WTC11 (cell line): ENCODE results near the gene NAA11. TPM values are rescaled to one million over a fixed set of nuclear protein-coding genes. Genes with fewer than 3 reads are reported as not detected.

Source experiments
- ATAC-seq: fragments of 200-7000 bp; cut with Tn5 transposase; 2 replicates; pipeline ENCODE4 v1.10.0; 2021; ENCODE audit warnings: mild to moderate bottlenecking, moderate library complexity
- CTCF ChIA-PET: fragments of 300-600 bp; sonication (Branson Sonifier 250); formaldehyde crosslinking; loops from one replicate; lab custom pipeline; 2021; ENCODE audit warnings: antibody characterized with exemption; lab: Charles Lee
- POLR2A ChIA-PET: fragments of 350-600 bp; sonication (Branson Sonifier 250); formaldehyde crosslinking; loops from one replicate; lab custom pipeline; 2021; ENCODE audit warnings: antibody characterized with exemption; lab: Charles Lee
- DNase-seq: peaks from one replicate; pipeline ENCODE4 v3.0.0; 2021; ENCODE audit warnings: low spot score
- H3K27ac Mint-ChIP-seq: 2 replicates; pipeline ENCODE4 v1.8.0; 2021; ENCODE audit warnings: mixed read lengths
- H3K27me3 Mint-ChIP-seq: 2 replicates; pipeline ENCODE4 v1.8.0; 2021; ENCODE audit warnings: low read depth, mild to moderate bottlenecking, moderate library complexity, mixed read lengths
- H3K36me3 Mint-ChIP-seq: 2 replicates; pipeline ENCODE4 v1.8.0; 2021; ENCODE audit warnings: mixed read lengths
- H3K4me1 Mint-ChIP-seq: 2 replicates; pipeline ENCODE4 v1.8.0; 2022; ENCODE audit warnings: mixed read lengths
- H3K4me3 Mint-ChIP-seq: 2 replicates; pipeline ENCODE4 v1.8.0; 2021; ENCODE audit warnings: mild to moderate bottlenecking, moderate library complexity, mixed read lengths
- H3K9me3 Mint-ChIP-seq: 2 replicates; pipeline ENCODE4 v1.8.0; 2021; ENCODE audit warnings: mixed read lengths
- CBFB ChIP-seq: sonication (generic); formaldehyde crosslinking; IDR thresholded peaks from 2 replicates; pipeline ENCODE4 v1.8.1; 2022; ENCODE audit warnings: mild to moderate bottlenecking, low read depth, missing genetic modification reagents
- CREB1 ChIP-seq: sonication (generic); formaldehyde crosslinking; IDR thresholded peaks from 2 replicates; pipeline ENCODE4 v1.8.0; 2023; ENCODE audit warnings: mild to moderate bottlenecking, missing genetic modification reagents
- CREM ChIP-seq: sonication (generic); formaldehyde crosslinking; IDR thresholded peaks from 2 replicates; pipeline ENCODE4 v1.8.1; 2022; ENCODE audit warnings: mild to moderate bottlenecking, missing genetic modification reagents, moderate library complexity
- ESRRA ChIP-seq: sonication (generic); formaldehyde crosslinking; IDR thresholded peaks from 2 replicates; pipeline ENCODE4 v1.8.1; 2022; ENCODE audit warnings: mild to moderate bottlenecking, missing genetic modification reagents, borderline replicate concordance
- ETV6 ChIP-seq: sonication (generic); formaldehyde crosslinking; IDR thresholded peaks from 2 replicates; pipeline ENCODE4 v1.8.1; 2022; ENCODE audit warnings: mild to moderate bottlenecking, missing genetic modification reagents
- FOXK1 ChIP-seq: sonication (generic); formaldehyde crosslinking; IDR thresholded peaks from 2 replicates; pipeline ENCODE4 v1.8.0; 2022; ENCODE audit warnings: mild to moderate bottlenecking, moderate library complexity, missing genetic modification reagents
- FOXP4 ChIP-seq: sonication (generic); formaldehyde crosslinking; IDR thresholded peaks from 2 replicates; pipeline ENCODE4 v1.8.0; 2022; ENCODE audit warnings: mild to moderate bottlenecking, missing genetic modification reagents
- IRF2 ChIP-seq: sonication (generic); formaldehyde crosslinking; IDR thresholded peaks from 2 replicates; pipeline ENCODE4 v1.8.0; 2022; ENCODE audit warnings: low read depth, missing genetic modification reagents, borderline replicate concordance
- MLX ChIP-seq: sonication (generic); formaldehyde crosslinking; IDR thresholded peaks from 2 replicates; pipeline ENCODE4 v1.8.1; 2023; ENCODE audit warnings: mild to moderate bottlenecking, missing genetic modification reagents, moderate library complexity
- MXD4 ChIP-seq: fragments of 250-450 bp; sonication (Bioruptor Pico); IDR thresholded peaks from 2 replicates; pipeline ENCODE4 v1.8.0; 2021; ENCODE audit warnings: mild to moderate bottlenecking, moderate library complexity, borderline replicate concordance
- SMAD4 ChIP-seq: sonication (generic); formaldehyde crosslinking; IDR thresholded peaks from 2 replicates; pipeline ENCODE4 v1.8.0; 2022; ENCODE audit warnings: mild to moderate bottlenecking, missing genetic modification reagents
- TEAD1 ChIP-seq: sonication (generic); formaldehyde crosslinking; IDR thresholded peaks from 2 replicates; pipeline ENCODE4 v1.8.0; 2022; ENCODE audit warnings: mild to moderate bottlenecking, missing genetic modification reagents
- TP53 ChIP-seq: sonication (generic); formaldehyde crosslinking; IDR thresholded peaks from 2 replicates; pipeline ENCODE4 v1.8.1; 2023; ENCODE audit warnings: mild to moderate bottlenecking, missing genetic modification reagents
- ZMAT4 ChIP-seq: fragments of 250-450 bp; sonication (Bioruptor Pico); IDR thresholded peaks from 2 replicates; pipeline ENCODE4 v1.9.0; 2021; ENCODE audit warnings: mild to moderate bottlenecking
- ZNF121 ChIP-seq: sonication (generic); formaldehyde crosslinking; IDR thresholded peaks from 2 replicates; pipeline ENCODE4 v1.8.0; 2023; ENCODE audit warnings: missing genetic modification reagents
- ZNF219 ChIP-seq: sonication (generic); formaldehyde crosslinking; IDR thresholded peaks from 2 replicates; pipeline ENCODE4 v1.8.0; 2023; ENCODE audit warnings: missing genetic modification reagents, mild to moderate bottlenecking, borderline replicate concordance
- ZNF416 ChIP-seq: fragments of 250-450 bp; sonication (Bioruptor Pico); IDR thresholded peaks from 2 replicates; pipeline ENCODE4 v1.9.0; 2021; ENCODE audit warnings: mild to moderate bottlenecking, inconsistent platforms
- ZNF512 ChIP-seq: sonication (generic); formaldehyde crosslinking; IDR thresholded peaks from 2 replicates; pipeline ENCODE4 v1.8.1; 2022; ENCODE audit warnings: missing genetic modification reagents, borderline replicate concordance
- total RNA-seq: library from RNA; stranded (reverse); gene quantifications from 3 replicates; pipeline ENCODE4 v1.2.3, GENCODE V29; 2021
- TF ChIP-seq, protein P1 (sequence below): fragments of 250-450 bp; sonication (Bioruptor Pico); IDR thresholded peaks from 2 replicates; pipeline ENCODE4 v2.1.2; 2022; ENCODE audit warnings: mild to moderate bottlenecking, moderate library complexity
- TF ChIP-seq, protein P2 (sequence below): sonication (generic); formaldehyde crosslinking; IDR thresholded peaks from 2 replicates; pipeline ENCODE4 v1.8.1; 2023; ENCODE audit warnings: mild to moderate bottlenecking, missing genetic modification reagents, borderline replicate concordance

NAA11 gene
- total RNA-seq, 1 experiment from 2014 or later: not detected

- ChIA-PET CTCF (no interaction called here), POLR2A (no interaction called here)
- H3K4me1 Mint-ChIP-seq: peaks cover 8% of the 10 kb centered on the region
- no peaks in the 10 kb centered on the region for H3K9me3 Mint-ChIP-seq
- H3K27me3 Mint-ChIP-seq: no peaks in the 10 kb centered on the region
- H3K4me3 Mint-ChIP-seq: no peak overlapping the region
- DNase-seq (no peak), ATAC-seq (no peak)
- TF ChIP-seq SMAD4 (CRISPR knock-in tag) (no peak), MXD4 (CRISPR knock-in tag) (no peak), TP53 (CRISPR knock-in tag) (no peak), TEAD1 (CRISPR knock-in tag) (no peak), ZNF121 (CRISPR knock-in tag) (no peak), CREB1 (CRISPR knock-in tag) (no peak), ETV6 (CRISPR knock-in tag) (no peak), CREM (CRISPR knock-in tag) (no peak)
- TF ChIP-seq, protein P1, sequence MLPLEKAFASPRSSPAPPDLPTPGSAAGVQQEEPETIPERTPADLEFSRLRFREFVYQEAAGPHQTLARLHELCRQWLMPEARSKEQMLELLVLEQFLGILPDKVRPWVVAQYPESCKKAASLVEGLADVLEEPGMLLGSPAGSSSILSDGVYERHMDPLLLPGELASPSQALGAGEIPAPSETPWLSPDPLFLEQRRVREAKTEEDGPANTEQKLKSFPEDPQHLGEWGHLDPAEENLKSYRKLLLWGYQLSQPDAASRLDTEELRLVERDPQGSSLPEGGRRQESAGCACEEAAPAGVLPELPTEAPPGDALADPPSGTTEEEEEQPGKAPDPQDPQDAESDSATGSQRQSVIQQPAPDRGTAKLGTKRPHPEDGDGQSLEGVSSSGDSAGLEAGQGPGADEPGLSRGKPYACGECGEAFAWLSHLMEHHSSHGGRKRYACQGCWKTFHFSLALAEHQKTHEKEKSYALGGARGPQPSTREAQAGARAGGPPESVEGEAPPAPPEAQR (CRISPR knock-in tag): no peak
- no peak overlapping the region for H3K27ac Mint-ChIP-seq
- H3K36me3 Mint-ChIP-seq: no peaks in the 10 kb centered on the region
Observed at GRCh38 chr4:79330720-79331119, 4.9 kb upstream of the NAA11 start.

DNA sequence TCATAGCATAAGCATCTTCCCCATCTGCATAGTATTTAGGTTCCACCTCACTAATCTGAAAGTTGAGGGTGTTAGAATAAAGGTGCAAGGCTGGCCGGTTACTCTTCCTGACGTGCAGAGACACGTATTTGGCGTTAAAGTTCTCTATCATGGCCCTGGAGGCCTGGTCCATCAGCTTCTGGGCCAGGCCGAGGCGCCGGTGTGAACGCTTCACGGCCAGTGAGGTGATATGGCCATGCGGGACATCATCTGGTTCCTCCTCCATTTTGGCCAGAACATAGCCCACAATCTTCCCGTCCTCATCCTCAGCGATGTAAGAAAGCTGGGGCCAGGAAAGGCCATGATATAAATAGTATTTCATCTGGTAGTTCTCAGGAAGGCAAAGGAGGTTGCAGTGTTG, 425 bp downstream of the NAA11 start:
- CTCF ChIA-PET: no interaction called here
- peaks cover 4% of the 10 kb centered on the region; the same call in 1 of the 2 replicates for H3K9me3 Mint-ChIP-seq
- H3K27ac Mint-ChIP-seq: no peak overlapping the region
- no peaks in the 10 kb centered on the region for H3K4me1 Mint-ChIP-seq
- ATAC-seq (no peak), DNase-seq (no peak)
- no peaks in the 10 kb centered on the region for H3K36me3 Mint-ChIP-seq
- no peaks in the 10 kb centered on the region for H3K27me3 Mint-ChIP-seq
- POLR2A ChIA-PET: no interaction called here
- no peak overlapping the region for H3K4me3 Mint-ChIP-seq
- no peak for TF ChIP-seq ZNF219 (CRISPR knock-in tag)
- no peak for TF ChIP-seq ZNF512 (CRISPR knock-in tag)
- TF ChIP-seq CBFB (CRISPR knock-in tag): no peak
- TF ChIP-seq IRF2: no peak
- TF ChIP-seq FOXK1 (CRISPR knock-in tag): no peak
- TF ChIP-seq, protein P2, sequence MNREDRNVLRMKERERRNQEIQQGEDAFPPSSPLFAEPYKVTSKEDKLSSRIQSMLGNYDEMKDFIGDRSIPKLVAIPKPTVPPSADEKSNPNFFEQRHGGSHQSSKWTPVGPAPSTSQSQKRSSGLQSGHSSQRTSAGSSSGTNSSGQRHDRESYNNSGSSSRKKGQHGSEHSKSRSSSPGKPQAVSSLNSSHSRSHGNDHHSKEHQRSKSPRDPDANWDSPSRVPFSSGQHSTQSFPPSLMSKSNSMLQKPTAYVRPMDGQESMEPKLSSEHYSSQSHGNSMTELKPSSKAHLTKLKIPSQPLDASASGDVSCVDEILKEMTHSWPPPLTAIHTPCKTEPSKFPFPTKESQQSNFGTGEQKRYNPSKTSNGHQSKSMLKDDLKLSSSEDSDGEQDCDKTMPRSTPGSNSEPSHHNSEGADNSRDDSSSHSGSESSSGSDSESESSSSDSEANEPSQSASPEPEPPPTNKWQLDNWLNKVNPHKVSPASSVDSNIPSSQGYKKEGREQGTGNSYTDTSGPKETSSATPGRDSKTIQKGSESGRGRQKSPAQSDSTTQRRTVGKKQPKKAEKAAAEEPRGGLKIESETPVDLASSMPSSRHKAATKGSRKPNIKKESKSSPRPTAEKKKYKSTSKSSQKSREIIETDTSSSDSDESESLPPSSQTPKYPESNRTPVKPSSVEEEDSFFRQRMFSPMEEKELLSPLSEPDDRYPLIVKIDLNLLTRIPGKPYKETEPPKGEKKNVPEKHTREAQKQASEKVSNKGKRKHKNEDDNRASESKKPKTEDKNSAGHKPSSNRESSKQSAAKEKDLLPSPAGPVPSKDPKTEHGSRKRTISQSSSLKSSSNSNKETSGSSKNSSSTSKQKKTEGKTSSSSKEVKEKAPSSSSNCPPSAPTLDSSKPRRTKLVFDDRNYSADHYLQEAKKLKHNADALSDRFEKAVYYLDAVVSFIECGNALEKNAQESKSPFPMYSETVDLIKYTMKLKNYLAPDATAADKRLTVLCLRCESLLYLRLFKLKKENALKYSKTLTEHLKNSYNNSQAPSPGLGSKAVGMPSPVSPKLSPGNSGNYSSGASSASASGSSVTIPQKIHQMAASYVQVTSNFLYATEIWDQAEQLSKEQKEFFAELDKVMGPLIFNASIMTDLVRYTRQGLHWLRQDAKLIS (CRISPR knock-in tag): no peak
- TF ChIP-seq MLX: no peak
- no peak for TF ChIP-seq TP53 (CRISPR knock-in tag)
- no peak for TF ChIP-seq MXD4 (CRISPR knock-in tag)
- TF ChIP-seq ZMAT4: no peak
- TF ChIP-seq FOXP4: no peak
- no peak for TF ChIP-seq ZNF416
- no peak for TF ChIP-seq ESRRA
